Fibroblast of lung (primary cell): Measurements from ENCODE around the gene ZNF554. TPM values are rescaled to one million over a fixed set of nuclear protein-coding genes. Genes with fewer than 3 reads are reported as not detected.
"Not testable (repeated sequence)": the region's sequence is repeated elsewhere in the genome, so short reads cannot be mapped to it uniquely, and the experiment has no call there.

Source experiments
- DNase-seq, 2 donors: peaks; one replicate each; pipeline versions ENCODE4 v3.0.0 to v3.0.0-alpha.2; 2010; ENCODE audit warnings: low read depth in 2 of 2
- H2AFZ ChIP-seq: 2 replicates; pipeline ENCODE4 v1.5.1; 2012; ENCODE audit warnings: low read length, control low read depth, inconsistent platforms
- H3K27ac ChIP-seq: 2 replicates; pipeline ENCODE4 v1.5.1; 2011; ENCODE audit warnings: low read length, control low read depth; ENCODE audit not compliant: insufficient read depth
- H3K27me3 ChIP-seq: 2 replicates; pipeline ENCODE4 v1.5.1; 2011; ENCODE audit warnings: mild to moderate bottlenecking, low read length; ENCODE audit not compliant: control insufficient read depth, insufficient read depth
- H3K36me3 ChIP-seq: 2 replicates; pipeline ENCODE4 v1.5.1; 2011; ENCODE audit warnings: low read length; ENCODE audit not compliant: control insufficient read depth, insufficient read depth
- H3K4me1 ChIP-seq: 2 replicates; pipeline ENCODE4 v1.5.1; 2011; ENCODE audit warnings: low read length; ENCODE audit not compliant: control insufficient read depth, insufficient read depth; ENCODE audit errors: extremely low read depth
- H3K4me2 ChIP-seq: 2 replicates; pipeline ENCODE4 v1.5.1; 2011; ENCODE audit warnings: low read length, control low read depth; ENCODE audit not compliant: insufficient read depth; ENCODE audit errors: extremely low read depth
- H3K4me3 ChIP-seq, 4 experiments: fragments of 200-600 bp in 1 of 4; sonication (generic) in 1 of 4; replicated peaks in 1 of 4; 2 replicates each; pipeline ENCODE4 v1.5.1; 2011 to 2016; ENCODE audit warnings: low read length in 4 of 4, low read depth in 3 of 4, mild to moderate bottlenecking in 3 of 4, control low read depth in 2 of 4, inconsistent platforms in 1 of 4, mixed read lengths in 1 of 4; ENCODE audit not compliant: insufficient read depth in 1 of 4; ENCODE audit errors: control extremely low read depth in 1 of 4
- H3K79me2 ChIP-seq: 2 replicates; pipeline ENCODE4 v1.5.1; 2012; ENCODE audit warnings: mild to moderate bottlenecking, low read length, inconsistent platforms; ENCODE audit not compliant: control insufficient read depth, insufficient read depth
- H3K9ac ChIP-seq: 2 replicates; pipeline ENCODE4 v1.5.1; 2011; ENCODE audit warnings: mild to moderate bottlenecking, low read length, control low read depth; ENCODE audit not compliant: insufficient read depth
- H3K9me3 ChIP-seq: 2 replicates; pipeline ENCODE4 v1.5.1; 2012; ENCODE audit warnings: low read depth, low read length; ENCODE audit not compliant: control insufficient read depth, insufficient read depth
- H4K20me1 ChIP-seq: 2 replicates; pipeline ENCODE4 v1.5.1; 2011; ENCODE audit warnings: low read length; ENCODE audit not compliant: control insufficient read depth, insufficient read depth; ENCODE audit errors: extremely low read depth
- EZH2 ChIP-seq: IDR thresholded peaks from 2 replicates; pipeline ENCODE4 v1.5.1; 2012; ENCODE audit warnings: low read length, control low read depth, mild to moderate bottlenecking; ENCODE audit errors: missing control alignments
- polyA plus RNA-seq, 2 donors: library from polyadenylated mRNA; depleted of rRNA in 1 of 2; stranded (reverse) in 1 of 2; unstranded in 1 of 2; fragments of >200 nt; gene quantifications; 2 replicates each; pipeline ENCODE4 v1.2.1, GENCODE V29; 2011 to 2012; ENCODE audit warnings: missing spikeins in 1 of 2
- total RNA-seq: library from RNA; depleted of rRNA; stranded (reverse); fragments of >200 nt; gene quantifications from 2 replicates; pipeline ENCODE4 v1.2.1, GENCODE V29; 2014
- TF ChIP-seq, protein P1 (sequence below), 2 donors: IDR thresholded peaks in 1 of 2; conservative IDR thresholded peaks in 1 of 2; 1 replicate in 1 of 2; 2 replicates in 1 of 2; pipeline ENCODE4 v1.5.1; 2011 to 2012; ENCODE audit warnings: low read length in 2 of 2, control low read depth in 1 of 2, inconsistent platforms in 1 of 2, low read depth in 1 of 2, mild to moderate bottlenecking in 1 of 2

The ZNF554 gene
- total and polyA plus RNA-seq, 2 donors (not counting 1 experiment from before 2014, with no cell fraction given) = 2.0 to 5.8 TPM

- H3K4me2 ChIP-seq = no peak overlapping the region
- H2AFZ ChIP-seq = no peak overlapping the region
- H3K4me1 ChIP-seq = no peaks in the 10 kb centered on the region
- H3K36me3 ChIP-seq = peaks cover 18% of the 10 kb centered on the region
- no peak overlapping the region for H3K9ac ChIP-seq
- DNase-seq = no peak
- H3K27me3 ChIP-seq = no peaks in the 10 kb centered on the region
- H3K79me2 ChIP-seq = peaks cover 11% of the 10 kb centered on the region
- H3K27ac ChIP-seq = no peak overlapping the region
- TF ChIP-seq, protein P1, sequence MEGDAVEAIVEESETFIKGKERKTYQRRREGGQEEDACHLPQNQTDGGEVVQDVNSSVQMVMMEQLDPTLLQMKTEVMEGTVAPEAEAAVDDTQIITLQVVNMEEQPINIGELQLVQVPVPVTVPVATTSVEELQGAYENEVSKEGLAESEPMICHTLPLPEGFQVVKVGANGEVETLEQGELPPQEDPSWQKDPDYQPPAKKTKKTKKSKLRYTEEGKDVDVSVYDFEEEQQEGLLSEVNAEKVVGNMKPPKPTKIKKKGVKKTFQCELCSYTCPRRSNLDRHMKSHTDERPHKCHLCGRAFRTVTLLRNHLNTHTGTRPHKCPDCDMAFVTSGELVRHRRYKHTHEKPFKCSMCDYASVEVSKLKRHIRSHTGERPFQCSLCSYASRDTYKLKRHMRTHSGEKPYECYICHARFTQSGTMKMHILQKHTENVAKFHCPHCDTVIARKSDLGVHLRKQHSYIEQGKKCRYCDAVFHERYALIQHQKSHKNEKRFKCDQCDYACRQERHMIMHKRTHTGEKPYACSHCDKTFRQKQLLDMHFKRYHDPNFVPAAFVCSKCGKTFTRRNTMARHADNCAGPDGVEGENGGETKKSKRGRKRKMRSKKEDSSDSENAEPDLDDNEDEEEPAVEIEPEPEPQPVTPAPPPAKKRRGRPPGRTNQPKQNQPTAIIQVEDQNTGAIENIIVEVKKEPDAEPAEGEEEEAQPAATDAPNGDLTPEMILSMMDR (conservative IDR thresholded peaks at IDR 0.05 in 1 of 2, IDR thresholded peaks at IDR 0.05 in 1 of 2; ENCODE audit: low read depth in 1 of 2, low read length in 2 of 2) = no peak
- TF ChIP-seq EZH2 = no peak
- H4K20me1 ChIP-seq = no peaks in the 10 kb centered on the region
- H3K4me3 ChIP-seq = no peak overlapping the region
- H3K9me3 ChIP-seq = no peaks in the 10 kb centered on the region
These were observed 28.2 kb upstream of the ZNF554 start for GRCh38 chr19:2791440-2791839.

- no peak for DNase-seq
- no peak overlapping the region for H3K4me2 ChIP-seq
- TF ChIP-seq, protein P1 (conservative IDR thresholded peaks at IDR 0.05 in 1 of 2, IDR thresholded peaks at IDR 0.05 in 1 of 2; ENCODE audit: low read depth in 1 of 2, low read length in 2 of 2) = no peak
- TF ChIP-seq EZH2 = no peak
- H3K9me3 ChIP-seq = no peaks in the 10 kb centered on the region
- H3K4me1 ChIP-seq = no peaks in the 10 kb centered on the region
- no peaks in the 10 kb centered on the region for H3K27me3 ChIP-seq
- H4K20me1 ChIP-seq = no peaks in the 10 kb centered on the region
- H3K79me2 ChIP-seq = peaks cover 10% of the 10 kb centered on the region
- H3K27ac ChIP-seq = no peak overlapping the region
- H3K36me3 ChIP-seq = peaks cover 19% of the 10 kb centered on the region
- no peak overlapping the region for H3K4me3 ChIP-seq
- H3K9ac ChIP-seq = no peak overlapping the region
- no peak overlapping the region for H2AFZ ChIP-seq
These were observed 27.8 kb upstream of the ZNF554 start for GRCh38 chr19:2791876-2792275.

GRCh38 chr19:2792666-2793065 lies 27.0 kb upstream of the ZNF554 start:
- H3K79me2 ChIP-seq, H3K4me3 ChIP-seq, H2AFZ ChIP-seq, H3K4me1 ChIP-seq, DNase-seq, H3K27ac ChIP-seq, H3K27me3 ChIP-seq, H3K9me3 ChIP-seq, H3K9ac ChIP-seq, H3K4me2 ChIP-seq, H4K20me1 ChIP-seq: not testable (repeated sequence)
- H3K36me3 ChIP-seq = peaks cover 21% of the 10 kb centered on the region
